OCI-LY3 (cell line): ENCODE results near the gene DDX1.

Source experiments
- CTCF ChIP-seq: fragments of 200-600, 300-600 bp; sonication (generic); IDR thresholded peaks from 2 replicates; pipeline ENCODE4 v1.5.1; 2014; ENCODE audit warnings: antibody characterized with exemption, low read length, low read depth
- EZH2phosphoT487 ChIP-seq: fragments of 200-600 bp; shearing (Covaris generic); IDR thresholded peaks from 2 replicates; pipeline ENCODE4 v1.6.1; 2018; ENCODE audit warnings: antibody characterized with exemption, mixed run types, low read depth

GRCh38 chr2:15577071-15577735 lies 14.5 kb upstream of the DDX1 start:
- TF ChIP-seq CTCF, result peak; percentile 91
- no peak for TF ChIP-seq EZH2phosphoT487
